ENCODE measurements around the gene SRD5A3. TPM values are rescaled to one million over a fixed set of nuclear protein-coding genes. Genes with fewer than 3 reads are reported as not detected.

Gene SRD5A3
- total and polyA plus RNA-seq, 4 donors = 5.2 to 18.2 (median 9.5) TPM

DNA sequence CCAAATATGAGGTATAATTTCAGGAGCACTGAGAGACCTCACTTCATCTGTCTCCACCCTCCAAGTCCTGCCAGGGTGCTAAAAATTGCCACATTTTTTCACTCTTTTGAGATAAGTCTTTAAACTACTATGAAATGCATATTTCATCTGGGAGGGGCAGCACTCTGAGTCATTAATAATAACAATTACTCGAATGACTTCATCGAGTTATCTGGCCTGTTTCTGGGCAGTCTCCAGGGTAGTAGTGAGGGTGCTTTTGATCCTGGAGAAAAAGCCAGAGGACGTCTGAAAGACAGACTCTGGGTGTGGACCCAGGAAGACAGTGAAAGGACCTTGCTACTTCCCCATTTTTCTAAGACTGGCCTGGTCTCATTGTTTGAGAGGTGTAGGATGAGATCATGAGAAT, 42.3 kb upstream of the SRD5A3 start:
- Histone ChIP-seq H3K27ac (ENCODE audit: low read depth in 1 of 2, low read length in 2 of 2) (no peak overlapping the region), H3K4me1 (ENCODE audit: control insufficient read depth in 4 of 4, insufficient read depth in 4 of 4, low read length in 3 of 4) (no peaks in the 10 kb centered on the region), H3K4me3 (ENCODE audit: low read depth in 1 of 3, low read length in 3 of 3) (no peak overlapping the region), H3K27me3 (ENCODE audit: control insufficient read depth in 4 of 4, insufficient read depth in 4 of 4, low read length in 3 of 4) (no peaks in the 10 kb centered on the region), H3K36me3 (ENCODE audit: control insufficient read depth in 4 of 4, insufficient read depth in 3 of 4, low read depth in 1 of 4, low read length in 3 of 4) (no peaks in the 10 kb centered on the region), H3K9ac (ENCODE audit: low read depth in 1 of 2, low read length in 2 of 2) (no peak overlapping the region), H3K9me3 (ENCODE audit: control insufficient read depth in 4 of 4, low read length in 3 of 4) (no peaks in the 10 kb centered on the region)
- no peak for DNase-seq (ENCODE audit: low spot score)
- TF ChIP-seq, protein P1, sequence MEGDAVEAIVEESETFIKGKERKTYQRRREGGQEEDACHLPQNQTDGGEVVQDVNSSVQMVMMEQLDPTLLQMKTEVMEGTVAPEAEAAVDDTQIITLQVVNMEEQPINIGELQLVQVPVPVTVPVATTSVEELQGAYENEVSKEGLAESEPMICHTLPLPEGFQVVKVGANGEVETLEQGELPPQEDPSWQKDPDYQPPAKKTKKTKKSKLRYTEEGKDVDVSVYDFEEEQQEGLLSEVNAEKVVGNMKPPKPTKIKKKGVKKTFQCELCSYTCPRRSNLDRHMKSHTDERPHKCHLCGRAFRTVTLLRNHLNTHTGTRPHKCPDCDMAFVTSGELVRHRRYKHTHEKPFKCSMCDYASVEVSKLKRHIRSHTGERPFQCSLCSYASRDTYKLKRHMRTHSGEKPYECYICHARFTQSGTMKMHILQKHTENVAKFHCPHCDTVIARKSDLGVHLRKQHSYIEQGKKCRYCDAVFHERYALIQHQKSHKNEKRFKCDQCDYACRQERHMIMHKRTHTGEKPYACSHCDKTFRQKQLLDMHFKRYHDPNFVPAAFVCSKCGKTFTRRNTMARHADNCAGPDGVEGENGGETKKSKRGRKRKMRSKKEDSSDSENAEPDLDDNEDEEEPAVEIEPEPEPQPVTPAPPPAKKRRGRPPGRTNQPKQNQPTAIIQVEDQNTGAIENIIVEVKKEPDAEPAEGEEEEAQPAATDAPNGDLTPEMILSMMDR (IDR thresholded peaks at IDR 0.05; ENCODE audit: low read depth, low read length, missing input control) = no peak
- TF ChIP-seq SP1 (IDR thresholded peaks at IDR 0.05) (no peak), HNF4A (conservative IDR thresholded peaks at IDR 0.05) (no peak), NR2F2 (IDR thresholded peaks at IDR 0.05) (no peak), JUND (IDR thresholded peaks at IDR 0.05) (no peak), FOXA1 (IDR thresholded peaks at IDR 0.05) (no peak), FOXA2 (IDR thresholded peaks at IDR 0.05) (no peak), RAD21 (IDR thresholded peaks at IDR 0.05) (no peak), YY1 (IDR thresholded peaks at IDR 0.05) (no peak), HNF4G (IDR thresholded peaks at IDR 0.05) (no peak), EGR1 (IDR thresholded peaks at IDR 0.05; ENCODE audit: low read depth in 2 of 2) (no peak), ZBTB33 (IDR thresholded peaks at IDR 0.05) (no peak), GABPA (IDR thresholded peaks at IDR 0.05 in 1 of 2, conservative IDR thresholded peaks at IDR 0.05 in 1 of 2) (no peak), TAF1 (conservative IDR thresholded peaks at IDR 0.05) (no peak), RXRA (IDR thresholded peaks at IDR 0.05) (no peak)
- TF ChIP-seq, protein P2, sequence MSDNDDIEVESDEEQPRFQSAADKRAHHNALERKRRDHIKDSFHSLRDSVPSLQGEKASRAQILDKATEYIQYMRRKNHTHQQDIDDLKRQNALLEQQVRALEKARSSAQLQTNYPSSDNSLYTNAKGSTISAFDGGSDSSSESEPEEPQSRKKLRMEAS (IDR thresholded peaks at IDR 0.05) = no peak
- TF ChIP-seq, protein P3, sequence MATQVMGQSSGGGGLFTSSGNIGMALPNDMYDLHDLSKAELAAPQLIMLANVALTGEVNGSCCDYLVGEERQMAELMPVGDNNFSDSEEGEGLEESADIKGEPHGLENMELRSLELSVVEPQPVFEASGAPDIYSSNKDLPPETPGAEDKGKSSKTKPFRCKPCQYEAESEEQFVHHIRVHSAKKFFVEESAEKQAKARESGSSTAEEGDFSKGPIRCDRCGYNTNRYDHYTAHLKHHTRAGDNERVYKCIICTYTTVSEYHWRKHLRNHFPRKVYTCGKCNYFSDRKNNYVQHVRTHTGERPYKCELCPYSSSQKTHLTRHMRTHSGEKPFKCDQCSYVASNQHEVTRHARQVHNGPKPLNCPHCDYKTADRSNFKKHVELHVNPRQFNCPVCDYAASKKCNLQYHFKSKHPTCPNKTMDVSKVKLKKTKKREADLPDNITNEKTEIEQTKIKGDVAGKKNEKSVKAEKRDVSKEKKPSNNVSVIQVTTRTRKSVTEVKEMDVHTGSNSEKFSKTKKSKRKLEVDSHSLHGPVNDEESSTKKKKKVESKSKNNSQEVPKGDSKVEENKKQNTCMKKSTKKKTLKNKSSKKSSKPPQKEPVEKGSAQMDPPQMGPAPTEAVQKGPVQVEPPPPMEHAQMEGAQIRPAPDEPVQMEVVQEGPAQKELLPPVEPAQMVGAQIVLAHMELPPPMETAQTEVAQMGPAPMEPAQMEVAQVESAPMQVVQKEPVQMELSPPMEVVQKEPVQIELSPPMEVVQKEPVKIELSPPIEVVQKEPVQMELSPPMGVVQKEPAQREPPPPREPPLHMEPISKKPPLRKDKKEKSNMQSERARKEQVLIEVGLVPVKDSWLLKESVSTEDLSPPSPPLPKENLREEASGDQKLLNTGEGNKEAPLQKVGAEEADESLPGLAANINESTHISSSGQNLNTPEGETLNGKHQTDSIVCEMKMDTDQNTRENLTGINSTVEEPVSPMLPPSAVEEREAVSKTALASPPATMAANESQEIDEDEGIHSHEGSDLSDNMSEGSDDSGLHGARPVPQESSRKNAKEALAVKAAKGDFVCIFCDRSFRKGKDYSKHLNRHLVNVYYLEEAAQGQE (IDR thresholded peaks at IDR 0.05) = no peak
- TF ChIP-seq, protein P4, sequence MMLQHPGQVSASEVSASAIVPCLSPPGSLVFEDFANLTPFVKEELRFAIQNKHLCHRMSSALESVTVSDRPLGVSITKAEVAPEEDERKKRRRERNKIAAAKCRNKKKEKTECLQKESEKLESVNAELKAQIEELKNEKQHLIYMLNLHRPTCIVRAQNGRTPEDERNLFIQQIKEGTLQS (IDR thresholded peaks at IDR 0.05) = no peak
- 56% methylated on average over 3 of the region's 3 CpGs for WGBS

All from liver (tissue), 9 donors.